ENCODE measurements around the gene TARBP1. TPM values are rescaled to one million over a fixed set of nuclear protein-coding genes. Genes with fewer than 3 reads are reported as not detected.
A peak's percentile ranks its signal among the peaks of the same experiment; 100 is the strongest.

TARBP1 gene
- total RNA-seq, 2 experiments from 2014 or later: 38.4 to 40.9 TPM

- H3K36me3 ChIP-seq (ENCODE audit: insufficient read depth, low read length): no peaks in the 10 kb centered on the region
- intact Hi-C loops (cut with DNase I, micrococcal nuclease): no loop called here
- H3K4me1 ChIP-seq (ENCODE audit: insufficient read depth, low read length): no peaks in the 10 kb centered on the region
- ATAC-seq (ENCODE audit: poor library complexity) (no peak), DNase-seq (no peak)
- TF ChIP-seq CTCF (IDR thresholded peaks at IDR 0.05): no peak
- POLR2A ChIA-PET: interaction anchor here (0.7 to 1.4 kb wide), 2 partner anchors 17 to 166 kb away, joined by 3 to 6 read pairs; partner anchors contain the start of gene COA6
- H3K4me3 ChIP-seq (ENCODE audit: low read length): peak overlapping the region; percentile 56
- H3K27ac ChIP-seq (ENCODE audit: low read depth in 1 of 2, low read length in 2 of 2): no peak overlapping the region
- H3K4me1 Mint-ChIP-seq (ENCODE audit: low read depth): no peaks in the 10 kb centered on the region
- H3K36me3 Mint-ChIP-seq (ENCODE audit: low read depth): no peaks in the 10 kb centered on the region
- no peak overlapping the region for H3K4me3 Mint-ChIP-seq
- peak overlapping the region; percentile 80 for H3K27ac Mint-ChIP-seq
- no peaks in the 10 kb centered on the region for H3K9me3 Mint-ChIP-seq
- H3K27me3 ChIP-seq (ENCODE audit: control insufficient read depth in 1 of 2, insufficient read depth in 2 of 2, low read length in 2 of 2): no peaks in the 10 kb centered on the region
- no peaks in the 10 kb centered on the region for H3K9me3 ChIP-seq (ENCODE audit: control insufficient read depth in 1 of 2, insufficient read depth in 1 of 2, low read length in 2 of 2)
- CTCF ChIA-PET: interaction anchor here (3.2 kb wide), 1 partner anchor 30 kb away, joined by 10 read pairs; no protein-coding TSS in a partner anchor
- no peaks in the 10 kb centered on the region for H3K27me3 Mint-ChIP-seq
Measured at GRCh38 chr1:234355782-234356510, 123.0 kb downstream of the TARBP1 start.

- DNase-seq: no peak
- Histone ChIP-seq H3K27me3 (ENCODE audit: control insufficient read depth in 1 of 2, insufficient read depth in 2 of 2, low read length in 2 of 2) (peaks cover 0 to 7% of the 10 kb centered on the region in 2 experiments), H3K9me3 (ENCODE audit: control insufficient read depth in 1 of 2, insufficient read depth in 1 of 2, low read length in 2 of 2) (no peaks in the 10 kb centered on the region), H3K4me3 (ENCODE audit: low read length) (no peak overlapping the region), H3K27ac (ENCODE audit: low read depth in 1 of 2, low read length in 2 of 2) (no peak overlapping the region), H3K36me3 (ENCODE audit: insufficient read depth, low read length) (no peaks in the 10 kb centered on the region), H3K4me1 (ENCODE audit: insufficient read depth, low read length) (no peaks in the 10 kb centered on the region)
- intact Hi-C loops (cut with DNase I, micrococcal nuclease): no loop called here
- ATAC-seq (ENCODE audit: poor library complexity): no peak
- H3K9me3 Mint-ChIP-seq: no peaks in the 10 kb centered on the region
- H3K27me3 Mint-ChIP-seq: peaks cover 11% of the 10 kb centered on the region
- no peak overlapping the region for H3K4me3 Mint-ChIP-seq
- ChIA-PET POLR2A (no interaction called here), CTCF (interaction anchor here (0.7 kb wide), 1 partner anchor 22 kb away, joined by 3 read pairs; no protein-coding TSS in a partner anchor)
- TF ChIP-seq CTCF (IDR thresholded peaks at IDR 0.05): no peak
- H3K4me1 Mint-ChIP-seq (ENCODE audit: low read depth): no peaks in the 10 kb centered on the region
- H3K27ac Mint-ChIP-seq: no peak overlapping the region
- H3K36me3 Mint-ChIP-seq (ENCODE audit: low read depth): no peaks in the 10 kb centered on the region
Measured at GRCh38 chr1:234348964-234349363, 130.0 kb downstream of the TARBP1 start.

- ChIA-PET POLR2A (no interaction called here), CTCF (no interaction called here)
- H3K9me3 Mint-ChIP-seq: no peaks in the 10 kb centered on the region
- peaks cover 11% of the 10 kb centered on the region for H3K27me3 Mint-ChIP-seq
- H3K4me3 Mint-ChIP-seq: no peak overlapping the region
- no peaks in the 10 kb centered on the region for H3K4me1 Mint-ChIP-seq (ENCODE audit: low read depth)
- intact Hi-C loops (cut with DNase I, micrococcal nuclease): no loop called here
- H3K27ac Mint-ChIP-seq: no peak overlapping the region
- DNase-seq: no peak
- Histone ChIP-seq H3K27me3 (ENCODE audit: control insufficient read depth in 1 of 2, insufficient read depth in 2 of 2, low read length in 2 of 2) (peaks cover 0 to 7% of the 10 kb centered on the region in 2 experiments), H3K36me3 (ENCODE audit: insufficient read depth, low read length) (no peaks in the 10 kb centered on the region), H3K4me1 (ENCODE audit: insufficient read depth, low read length) (no peaks in the 10 kb centered on the region), H3K4me3 (ENCODE audit: low read length) (no peak overlapping the region), H3K9me3 (ENCODE audit: control insufficient read depth in 1 of 2, insufficient read depth in 1 of 2, low read length in 2 of 2) (no peaks in the 10 kb centered on the region), H3K27ac (ENCODE audit: low read depth in 1 of 2, low read length in 2 of 2) (no peak overlapping the region)
- ATAC-seq (ENCODE audit: poor library complexity): no peak
- TF ChIP-seq CTCF (IDR thresholded peaks at IDR 0.05): no peak
- H3K36me3 Mint-ChIP-seq (ENCODE audit: low read depth): no peaks in the 10 kb centered on the region
Measured at GRCh38 chr1:234345237-234345636, 133.7 kb downstream of the TARBP1 start.

All from CD4-positive, alpha-beta T cell (primary cell).